GM21825 (cell line): Measurements from ENCODE around the gene GTF2IRD1.
"Not testable (repeated sequence)": the region's sequence is repeated elsewhere in the genome, so short reads cannot be mapped to it uniquely, and the experiment has no call there.

Source experiments
- ATAC-seq: cut with Tn5 transposase; IDR thresholded peaks from one replicate; pipeline ENCODE4 v1.9.1; 2021; ENCODE audit warnings: mild to moderate bottlenecking, moderate library complexity; ENCODE audit not compliant: unreplicated experiment

The GTF2IRD1 gene

GRCh38 chr7:74511345-74511744 is 57.6 kb downstream of the GTF2IRD1 start:
- no peak for ATAC-seq

GRCh38 chr7:74512762-74513161 is 59.1 kb downstream of the GTF2IRD1 start:
- no peak for ATAC-seq

GRCh38 chr7:74514131-74514591 is 60.5 kb downstream of the GTF2IRD1 start:
- no peak for ATAC-seq

GRCh38 chr7:74515276-74515675 is 61.6 kb downstream of the GTF2IRD1 start:
- no peak for ATAC-seq

- no peak for ATAC-seq
Observed at GRCh38 chr7:74516214-74516613, 62.5 kb downstream of the GTF2IRD1 start.

- ATAC-seq, result no peak
Observed at GRCh38 chr7:74518041-74518440, 64.3 kb downstream of the GTF2IRD1 start.

GRCh38 chr7:74518654-74519053 is 64.9 kb downstream of the GTF2IRD1 start:
- ATAC-seq, result no peak

- no peak for ATAC-seq
Observed at GRCh38 chr7:74519395-74519794, 65.7 kb downstream of the GTF2IRD1 start.

- no peak for ATAC-seq
Observed at GRCh38 chr7:74521855-74522254, 68.1 kb downstream of the GTF2IRD1 start.

GRCh38 chr7:74522281-74522905 is 68.7 kb downstream of the GTF2IRD1 start:
- no peak for ATAC-seq

GRCh38 chr7:74523015-74523414 is 69.3 kb downstream of the GTF2IRD1 start:
- no peak for ATAC-seq

- no peak for ATAC-seq
Observed at GRCh38 chr7:74525140-74525539, 71.4 kb downstream of the GTF2IRD1 start.

- no peak for ATAC-seq
Observed at GRCh38 chr7:74525881-74526280, 72.2 kb downstream of the GTF2IRD1 start.

- ATAC-seq, result no peak
Observed at GRCh38 chr7:74526780-74527179, 73.1 kb downstream of the GTF2IRD1 start.

- no peak for ATAC-seq
Observed at GRCh38 chr7:74527842-74528241, 74.1 kb downstream of the GTF2IRD1 start.

- ATAC-seq, result not testable (repeated sequence)
Observed at GRCh38 chr7:74528773-74529172, 75.1 kb downstream of the GTF2IRD1 start.

- ATAC-seq, result no peak
Observed at GRCh38 chr7:74535951-74536356, 82.2 kb downstream of the GTF2IRD1 start.

GRCh38 chr7:74541937-74542336 is 88.2 kb downstream of the GTF2IRD1 start:
- not testable (repeated sequence) for ATAC-seq

- no peak for ATAC-seq
Observed at GRCh38 chr7:74542558-74543117, 88.9 kb downstream of the GTF2IRD1 start.

- ATAC-seq, result no peak
Observed at GRCh38 chr7:74544706-74545469, 91.2 kb downstream of the GTF2IRD1 start.

GRCh38 chr7:74545921-74546320 is 92.2 kb downstream of the GTF2IRD1 start:
- ATAC-seq, result no peak

GRCh38 chr7:74553596-74554012 is 99.9 kb downstream of the GTF2IRD1 start:
- ATAC-seq, result not testable (repeated sequence)
